ENCODE measurements around the gene ARL2.
"Not testable (repeated sequence)": the region's sequence is repeated elsewhere in the genome, so short reads cannot be mapped to it uniquely, and the experiment has no call there.

ARL2 gene

DNA sequence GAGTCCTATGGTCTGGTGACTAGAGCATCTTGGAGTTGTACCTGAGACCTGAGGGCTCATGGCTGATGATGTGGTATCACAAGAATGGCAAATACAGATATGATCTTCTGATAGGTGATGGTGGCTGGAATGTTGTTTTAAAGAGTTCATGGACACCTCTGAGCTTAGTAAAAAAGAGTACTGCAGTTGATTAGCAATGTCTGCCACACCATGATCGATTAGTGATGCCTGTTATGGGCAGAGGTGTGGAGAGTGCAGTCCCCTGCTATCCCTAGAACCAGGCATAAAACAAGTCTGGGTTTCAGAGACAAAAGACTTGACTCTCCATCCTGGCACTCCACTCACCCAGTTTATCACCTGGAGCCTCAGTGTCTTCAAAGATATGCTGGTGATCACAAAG is 15.8 kb upstream of the ARL2 start:
- no peaks in the 10 kb centered on the region for H3K27me3 Mint-ChIP-seq
- peak overlapping the region; percentile 45 for H3K27ac Mint-ChIP-seq
- no peak for ATAC-seq
- H3K36me3 Mint-ChIP-seq: no peaks in the 10 kb centered on the region
- H3K4me1 Mint-ChIP-seq: peaks cover 25% of the 10 kb centered on the region
- H3K4me3 Mint-ChIP-seq: no peak overlapping the region
- H3K9me3 Mint-ChIP-seq: no peaks in the 10 kb centered on the region

DNA sequence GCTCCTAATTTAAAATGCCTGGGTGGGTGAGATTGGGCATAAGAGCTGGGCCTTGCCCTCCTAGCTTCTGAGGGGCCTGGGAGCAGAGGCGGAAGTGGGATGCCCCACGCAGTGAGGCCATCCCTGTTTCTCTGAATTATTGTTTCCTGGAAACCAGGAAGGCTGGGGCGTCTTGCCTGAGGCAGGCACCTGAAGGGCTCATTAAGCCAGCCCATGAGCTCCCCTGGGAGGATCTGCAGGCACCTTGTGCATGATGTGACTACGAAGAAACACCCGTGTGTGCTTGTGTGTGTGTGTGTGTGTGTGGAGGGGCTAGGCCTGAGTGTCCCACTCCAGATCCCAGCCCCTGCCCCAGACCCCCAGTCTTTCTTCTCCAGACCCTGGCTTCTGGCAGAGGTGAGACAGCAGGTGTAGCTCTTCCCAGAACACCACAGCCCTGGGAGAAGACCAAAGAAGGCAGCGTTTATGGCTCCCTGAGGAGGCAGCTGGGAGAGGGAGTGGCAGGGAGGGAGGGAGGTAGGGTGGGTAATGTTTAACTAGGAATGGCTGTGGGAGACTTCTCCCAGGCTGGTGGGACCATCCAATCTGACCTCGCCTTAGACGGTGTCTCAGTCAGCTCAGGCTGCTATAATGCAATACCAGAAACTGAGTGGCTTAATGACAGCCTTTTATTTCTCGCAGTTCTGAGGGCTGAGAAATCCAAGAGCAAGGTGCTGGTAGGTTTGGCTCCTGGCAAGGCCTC is 15.1 kb upstream of the ARL2 start:
- H3K27ac Mint-ChIP-seq: peak overlapping the region; percentile 45
- H3K36me3 Mint-ChIP-seq: no peaks in the 10 kb centered on the region
- ATAC-seq: no peak
- no peaks in the 10 kb centered on the region for H3K27me3 Mint-ChIP-seq
- H3K4me1 Mint-ChIP-seq: peaks cover 25% of the 10 kb centered on the region
- H3K9me3 Mint-ChIP-seq: no peaks in the 10 kb centered on the region
- no peak overlapping the region for H3K4me3 Mint-ChIP-seq

DNA sequence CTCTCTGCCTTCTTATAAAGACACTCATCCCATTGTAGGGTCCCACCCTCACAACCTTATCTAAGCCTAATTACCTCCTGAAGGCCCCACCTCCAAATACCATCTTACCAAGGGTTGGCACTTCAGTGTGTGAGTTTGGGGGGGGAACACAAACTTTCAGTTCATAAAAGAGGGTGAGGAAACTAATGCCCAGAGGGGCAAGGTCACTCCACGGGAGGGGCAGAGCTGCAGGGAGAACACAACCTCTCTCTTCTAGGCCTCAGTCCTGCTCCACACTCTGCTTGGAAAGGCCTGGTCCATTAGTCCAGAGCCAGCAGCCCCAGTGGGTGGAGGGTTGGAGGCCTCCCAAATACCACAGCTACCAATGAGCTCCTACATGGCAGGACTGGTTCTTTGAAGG is 14.5 kb upstream of the ARL2 start:
- ATAC-seq: no peak
- Mint-ChIP-seq H3K36me3 (no peaks in the 10 kb centered on the region), H3K4me1 (peaks cover 25% of the 10 kb centered on the region), H3K27ac (no peak overlapping the region), H3K4me3 (no peak overlapping the region), H3K9me3 (no peaks in the 10 kb centered on the region), H3K27me3 (no peaks in the 10 kb centered on the region)

DNA sequence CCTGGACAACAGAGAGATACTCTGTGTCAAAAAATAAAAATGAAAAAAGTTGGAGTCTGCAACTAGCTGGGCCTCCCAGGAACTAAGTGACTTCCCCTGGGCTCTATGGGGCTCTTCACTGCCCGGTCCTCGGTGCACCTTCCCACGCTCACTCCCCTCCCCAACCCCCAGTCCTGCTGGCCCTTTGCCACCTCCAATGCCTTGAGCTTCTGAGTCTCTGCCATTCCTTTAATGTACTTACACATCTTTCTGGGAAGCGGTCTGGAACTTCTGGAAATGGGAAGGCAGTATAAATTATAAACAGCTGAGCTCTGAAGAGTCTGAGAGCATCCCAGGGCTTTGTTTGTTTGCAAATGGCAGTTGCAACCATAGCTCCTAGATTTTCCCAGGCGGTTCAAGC is 11.3 kb upstream of the ARL2 start:
- Mint-ChIP-seq H3K36me3 (no peaks in the 10 kb centered on the region), H3K27ac (no peak overlapping the region), H3K9me3 (no peaks in the 10 kb centered on the region), H3K27me3 (no peaks in the 10 kb centered on the region), H3K4me3 (no peak overlapping the region), H3K4me1 (peaks cover 11% of the 10 kb centered on the region)
- ATAC-seq: no peak

DNA sequence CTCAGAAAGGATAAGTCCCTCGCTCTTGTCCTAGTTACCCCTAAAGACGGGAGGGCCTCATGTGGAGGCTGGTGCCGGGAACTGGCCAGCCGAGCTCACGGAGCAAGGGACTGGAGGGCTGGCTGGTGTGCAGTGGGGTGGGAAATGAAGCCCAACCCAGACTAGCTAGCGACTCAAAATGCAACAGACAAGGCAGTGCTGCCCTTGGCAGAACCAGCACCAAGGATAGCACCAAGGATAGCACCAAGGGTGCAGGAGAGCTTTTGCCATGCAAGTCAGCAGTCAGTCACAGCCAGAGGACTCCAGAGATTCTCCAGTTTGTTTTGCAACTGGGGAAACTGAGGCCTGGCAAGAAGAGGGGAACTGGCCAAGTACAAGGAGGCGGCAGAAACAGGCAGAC is 10.7 kb upstream of the ARL2 start:
- H3K4me3 Mint-ChIP-seq: no peak overlapping the region
- no peaks in the 10 kb centered on the region for H3K36me3 Mint-ChIP-seq
- peaks cover 8% of the 10 kb centered on the region for H3K4me1 Mint-ChIP-seq
- no peak for ATAC-seq
- H3K27me3 Mint-ChIP-seq: no peaks in the 10 kb centered on the region
- H3K27ac Mint-ChIP-seq: no peak overlapping the region
- no peaks in the 10 kb centered on the region for H3K9me3 Mint-ChIP-seq

- not testable (repeated sequence) for H3K27me3 Mint-ChIP-seq, H3K4me1 Mint-ChIP-seq, H3K27ac Mint-ChIP-seq
Measured at GRCh38 chr11:65003968-65004367, 10.0 kb upstream of the ARL2 start.

GRCh38 chr11:65008016-65008415 is 5.9 kb upstream of the ARL2 start:
- H3K4me1 Mint-ChIP-seq: peaks cover 4% of the 10 kb centered on the region
- no peaks in the 10 kb centered on the region for H3K27me3 Mint-ChIP-seq
- ATAC-seq: no peak
- H3K9me3 Mint-ChIP-seq: no peaks in the 10 kb centered on the region
- H3K4me3 Mint-ChIP-seq: no peak overlapping the region
- no peak overlapping the region for H3K27ac Mint-ChIP-seq
- H3K36me3 Mint-ChIP-seq: no peaks in the 10 kb centered on the region

More at GRCh38 chr11:65003968-65004367, 10.0 kb upstream of the ARL2 start:
- ATAC-seq, H3K9me3 Mint-ChIP-seq, H3K4me3 Mint-ChIP-seq, H3K36me3 Mint-ChIP-seq: not testable (repeated sequence)

DNA sequence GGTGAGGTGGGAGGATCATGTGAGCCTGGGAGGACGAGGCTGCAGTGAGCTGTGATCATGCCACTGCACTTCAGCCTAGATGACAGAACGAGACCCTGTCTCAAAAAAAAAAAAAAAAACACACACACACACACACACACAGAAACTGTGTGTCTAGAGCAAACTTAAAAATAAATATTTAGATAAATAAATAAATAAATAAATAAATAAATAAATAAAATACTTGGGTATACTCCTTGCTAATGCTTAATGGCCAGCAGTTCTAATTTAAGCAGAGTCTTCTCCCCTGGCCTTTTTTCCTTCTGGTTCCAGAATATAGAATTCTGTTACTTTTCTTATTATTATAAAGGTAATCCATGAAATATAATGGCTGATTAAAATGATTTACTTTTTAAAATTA is 5.1 kb upstream of the ARL2 start:
- H3K9me3 Mint-ChIP-seq: no peaks in the 10 kb centered on the region
- ATAC-seq: no peak
- H3K27me3 Mint-ChIP-seq: no peaks in the 10 kb centered on the region
- H3K4me1 Mint-ChIP-seq: peaks cover 11% of the 10 kb centered on the region
- H3K27ac Mint-ChIP-seq: no peak overlapping the region
- H3K4me3 Mint-ChIP-seq: no peak overlapping the region
- H3K36me3 Mint-ChIP-seq: no peaks in the 10 kb centered on the region

- Mint-ChIP-seq H3K27me3 (no peaks in the 10 kb centered on the region), H3K4me3 (peak overlapping the region; percentile 85), H3K36me3 (peaks cover 16% of the 10 kb centered on the region), H3K4me1 (peaks cover 37% of the 10 kb centered on the region), H3K27ac (peak overlapping the region; percentile 97), H3K9me3 (no peaks in the 10 kb centered on the region)
- ATAC-seq: peak; percentile 92
Measured at GRCh38 chr11:65013130-65013887, 651 bp upstream of the ARL2 start.

DNA sequence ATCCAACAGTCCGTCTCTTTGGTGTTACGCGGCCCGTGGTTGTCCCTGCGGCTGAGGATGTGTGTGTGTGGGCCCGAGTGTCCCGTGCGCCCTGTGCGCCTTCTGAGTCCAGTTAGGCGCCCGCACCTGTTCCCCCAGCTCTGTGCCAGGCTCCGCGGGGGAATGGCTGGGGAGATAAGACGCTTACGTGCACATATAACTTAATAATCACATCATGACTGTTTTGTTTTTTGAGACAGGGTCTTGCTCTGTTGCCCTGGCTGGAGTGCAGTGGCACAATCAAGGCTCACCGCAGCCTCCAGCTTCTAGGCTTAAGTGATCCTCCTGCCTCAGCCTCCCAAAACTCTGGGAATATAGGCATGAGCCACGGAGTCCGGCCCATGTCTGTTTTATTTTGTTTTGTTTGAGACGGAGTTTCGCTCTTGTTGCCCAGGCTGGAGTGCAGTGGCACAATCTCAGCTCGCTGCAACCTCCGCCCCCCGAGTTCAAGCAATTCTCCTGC is 817 bp downstream of the ARL2 start:
- Mint-ChIP-seq H3K27ac (peak overlapping the region; percentile 97), H3K4me1 (peaks cover 37% of the 10 kb centered on the region), H3K36me3 (peaks cover 27% of the 10 kb centered on the region), H3K4me3 (peak overlapping the region; percentile 82), H3K27me3 (no peaks in the 10 kb centered on the region), H3K9me3 (no peaks in the 10 kb centered on the region)
- ATAC-seq: no peak

DNA sequence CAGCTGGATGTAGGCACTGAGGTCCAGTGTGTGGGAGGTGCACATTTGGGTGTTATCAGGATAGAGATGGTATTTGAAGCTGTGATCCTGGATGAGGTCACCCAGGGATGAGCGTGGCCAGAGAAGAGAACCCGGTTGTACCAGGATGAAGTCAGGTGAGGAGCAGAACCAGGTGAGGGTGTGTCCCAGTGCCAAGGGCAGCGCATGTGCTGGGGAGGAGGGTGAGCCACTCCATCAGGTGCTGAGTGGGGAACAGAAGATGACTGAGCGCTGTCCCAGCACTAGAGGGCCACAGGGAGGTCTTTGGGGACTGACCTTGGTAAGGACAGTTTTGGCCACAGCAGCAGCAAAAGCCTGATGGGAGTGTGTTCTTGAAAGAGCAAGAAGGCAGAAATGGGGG is 2.7 kb downstream of the ARL2 start:
- Mint-ChIP-seq H3K36me3 (peaks cover 29% of the 10 kb centered on the region), H3K4me1 (peaks cover 37% of the 10 kb centered on the region), H3K27ac (peak overlapping the region; percentile 8), H3K27me3 (no peaks in the 10 kb centered on the region), H3K9me3 (no peaks in the 10 kb centered on the region), H3K4me3 (no peak overlapping the region)
- no peak for ATAC-seq

GRCh38 chr11:65017937-65018336 is 4.0 kb downstream of the ARL2 start:
- Mint-ChIP-seq H3K36me3 (peaks cover 38% of the 10 kb centered on the region), H3K9me3 (no peaks in the 10 kb centered on the region), H3K4me3 (no peak overlapping the region), H3K4me1 (peaks cover 34% of the 10 kb centered on the region), H3K27me3 (no peaks in the 10 kb centered on the region), H3K27ac (no peak overlapping the region)
- no peak for ATAC-seq

DNA sequence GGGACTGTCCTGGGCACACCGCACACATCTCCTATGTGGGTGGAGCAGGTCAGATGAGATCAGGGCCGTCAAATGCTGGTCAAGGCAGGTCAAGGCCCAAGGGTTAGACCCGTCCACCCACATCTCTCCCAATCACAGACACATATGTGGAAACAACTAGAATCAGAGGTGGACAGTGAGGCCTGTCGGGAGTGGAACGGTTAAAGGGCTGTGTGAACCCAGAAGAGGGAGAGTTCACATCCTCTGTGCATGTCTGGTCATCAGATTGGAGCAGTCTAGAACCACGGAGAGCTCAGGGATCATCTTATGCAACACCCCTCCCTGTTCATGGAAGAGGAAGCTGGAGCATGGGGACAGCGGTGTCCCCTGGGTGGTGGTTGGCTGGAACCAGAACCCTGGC is 5.9 kb downstream of the ARL2 start:
- H3K4me3 Mint-ChIP-seq: no peak overlapping the region
- no peak for ATAC-seq
- peaks cover 38% of the 10 kb centered on the region for H3K36me3 Mint-ChIP-seq
- H3K9me3 Mint-ChIP-seq: no peaks in the 10 kb centered on the region
- peaks cover 25% of the 10 kb centered on the region for H3K4me1 Mint-ChIP-seq
- no peak overlapping the region for H3K27ac Mint-ChIP-seq
- no peaks in the 10 kb centered on the region for H3K27me3 Mint-ChIP-seq

DNA sequence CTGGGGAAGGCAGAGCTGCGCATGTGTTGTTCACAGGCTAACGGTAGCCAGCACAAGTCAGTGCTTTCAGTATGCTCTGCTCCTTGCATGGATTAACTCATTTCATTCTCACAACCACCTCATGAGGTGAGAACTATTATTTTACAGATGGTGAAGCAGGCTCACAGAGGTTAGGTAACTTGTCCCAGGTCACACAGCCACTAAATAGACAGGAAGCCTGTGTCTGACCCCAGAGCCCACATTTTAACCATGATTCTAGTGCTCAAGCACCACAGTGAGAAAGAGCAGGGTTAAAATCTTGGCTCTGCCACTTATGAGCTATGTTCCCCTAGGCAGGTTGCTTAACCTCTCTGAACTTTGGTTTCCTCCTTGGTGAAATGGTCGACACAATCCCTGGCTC is 7.0 kb downstream of the ARL2 start:
- no peak for ATAC-seq
- H3K36me3 Mint-ChIP-seq: peaks cover 36% of the 10 kb centered on the region

GRCh38 chr11:65021509-65021908 is 7.5 kb downstream of the ARL2 start:
- Mint-ChIP-seq H3K27ac (no peak overlapping the region), H3K36me3 (peaks cover 31% of the 10 kb centered on the region), H3K4me1 (peaks cover 11% of the 10 kb centered on the region), H3K27me3 (no peaks in the 10 kb centered on the region), H3K9me3 (no peaks in the 10 kb centered on the region), H3K4me3 (no peak overlapping the region)
- ATAC-seq: no peak

More for the DNA sequence above, 7.0 kb downstream of the ARL2 start:
- Mint-ChIP-seq H3K4me3 (no peak overlapping the region), H3K4me1 (peaks cover 16% of the 10 kb centered on the region), H3K27me3 (no peaks in the 10 kb centered on the region), H3K27ac (no peak overlapping the region), H3K9me3 (no peaks in the 10 kb centered on the region)

- Mint-ChIP-seq H3K4me1 (peaks cover 14% of the 10 kb centered on the region), H3K36me3 (peaks cover 21% of the 10 kb centered on the region)
- not testable (repeated sequence) for H3K9me3 Mint-ChIP-seq, ATAC-seq, H3K4me3 Mint-ChIP-seq, H3K27me3 Mint-ChIP-seq, H3K27ac Mint-ChIP-seq
Measured at GRCh38 chr11:65023502-65023901, 9.5 kb downstream of the ARL2 start.

Data from stimulated activated memory B cell treated with anti-CD40 and anti-IgM and Interleukin-4, amounts not matched to agents 10 μg/mL and 1 μg/mL and 100 μg/mL, for 72 hours (primary cell).